ENCODE measurements around the gene SLC25A29. TPM values are rescaled to one million over a fixed set of nuclear protein-coding genes. Genes with fewer than 3 reads are reported as not detected.

SLC25A29 gene
- total and polyA plus RNA-seq, 2 of the 8 experiments (the other 6 are each of a cell fraction or from before 2014, with no cell fraction given), result 135 to 177 TPM

- POLR2A ChIA-PET (ENCODE audit: partially characterized antibody), result interaction anchor here (1.2 to 14.7 kb wide), 4 partner anchors 8 to 74 kb away, joined by 3 to 200 read pairs (median 4); partner anchors contain the start of gene SLC25A29
- H4K20me1 ChIP-seq (replicated peaks in 1 of 2; ENCODE audit: control insufficient read depth in 1 of 2, insufficient read depth in 2 of 2, low read length in 2 of 2), result peaks cover 16 to 32% of the 10 kb centered on the region in 2 experiments
- TF ChIP-seq KDM4A (IDR thresholded peaks at IDR 0.05; ENCODE audit: low read depth, low read length, severe bottlenecking), result no peak
- no peak for TF ChIP-seq ATF2 (IDR thresholded peaks at IDR 0.05; ENCODE audit: low read length)
- TF ChIP-seq RBBP5 (IDR thresholded peaks at IDR 0.05; ENCODE audit: borderline replicate concordance, low read depth, low read length), result no peak
- no peak for TF ChIP-seq POLR2A (IDR thresholded peaks at IDR 0.05; ENCODE audit: control extremely low read depth in 1 of 2, low read depth in 2 of 2, low read length in 2 of 2)
- no peak for TF ChIP-seq EZH2 (IDR thresholded peaks at IDR 0.05; ENCODE audit: low read depth, low read length, severe bottlenecking)
- no peak for TF ChIP-seq BCL11A (IDR thresholded peaks at IDR 0.05; ENCODE audit: low read depth in 2 of 2, low read length in 2 of 2)
- TF ChIP-seq SAP30 (IDR thresholded peaks at IDR 0.05; ENCODE audit: insufficient read depth, insufficient replicate concordance, low read length), result no peak
- no peak for TF ChIP-seq RAD21 (IDR thresholded peaks at IDR 0.05 in 1 of 2, conservative IDR thresholded peaks at IDR 0.05 in 1 of 2; ENCODE audit: low read depth in 2 of 2, low read length in 2 of 2)
- TF ChIP-seq ZNF274 (IDR thresholded peaks at IDR 0.05; ENCODE audit: borderline replicate concordance, extremely low read depth, low read length), result no peak
Measured at GRCh38 chr14:100298551-100299237, 7.5 kb downstream of the SLC25A29 start.

More at GRCh38 chr14:100298551-100299237, 7.5 kb downstream of the SLC25A29 start:
- Histone ChIP-seq H3K18ac (ENCODE audit: extremely low read depth, low read length) (no peak overlapping the region), H3K23me2 (ENCODE audit: low read depth, low read length) (no peaks in the 10 kb centered on the region), H4K8ac (ENCODE audit: extremely low read depth, insufficient read depth, low read length) (no peak overlapping the region), H3K4ac (replicated peaks; ENCODE audit: insufficient read length, low read depth, low read length) (no peak overlapping the region), H3K56ac (replicated peaks; ENCODE audit: insufficient read length, low read depth, low read length) (no peak overlapping the region), H3K27me3 (replicated peaks in 1 of 4; ENCODE audit: control insufficient read depth in 3 of 4, extremely low read depth in 1 of 4, insufficient read depth in 3 of 4, low read length in 3 of 4) (no peaks in the 10 kb centered on the region), H4K91ac (replicated peaks; ENCODE audit: insufficient read length, low read length) (no peak overlapping the region), H2BK20ac (ENCODE audit: low read length) (no peak overlapping the region), H2BK5ac (ENCODE audit: low read depth, low read length) (no peak overlapping the region), H3K4me3 (ENCODE audit: extremely low read depth in 1 of 4, insufficient read depth in 2 of 4, low read depth in 3 of 4, low read length in 4 of 4) (no peak overlapping the region), H3K79me1 (ENCODE audit: low read depth, low read length) (peaks cover 10% of the 10 kb centered on the region; the same call in 1 of the 2 replicates), H2BK120ac (replicated peaks; ENCODE audit: low read depth, low read length) (no peak overlapping the region), H3K4me2 (ENCODE audit: insufficient read depth in 1 of 2, low read depth in 2 of 2, low read length in 2 of 2) (no peak overlapping the region), H3K4me1 (replicated peaks in 1 of 4; ENCODE audit: control insufficient read depth in 3 of 4, insufficient read depth in 4 of 4, low read length in 3 of 4) (peaks cover 2 to 6% (median 3%) of the 10 kb centered on the region in 4 experiments; a peak in 6 of 7 replicates), H2BK15ac (ENCODE audit: low read length) (no peak overlapping the region), H3K23ac (ENCODE audit: insufficient read length) (no peak overlapping the region), H3K79me2 (ENCODE audit: control insufficient read depth in 1 of 2, insufficient read depth in 2 of 2, low read length in 2 of 2) (peaks cover 6 to 48% of the 10 kb centered on the region in 2 experiments; a peak in 3 of 4 replicates), H3K27ac (ENCODE audit: low read depth, low read length) (no peak overlapping the region), H2AK5ac (ENCODE audit: low read depth, low read length) (no peak overlapping the region), H3K14ac (ENCODE audit: insufficient read length) (no peak overlapping the region), H4K5ac (ENCODE audit: insufficient read length, low read depth, low read length) (no peak overlapping the region), H3K9ac (replicated peaks in 1 of 4; ENCODE audit: extremely low read depth in 1 of 4, low read depth in 3 of 4, low read length in 3 of 4) (peak overlapping the region in 1 of 4 experiments; percentile 8; a peak in 1 of 7 replicates), H2AFZ (ENCODE audit: low read length) (no peak overlapping the region), H2BK12ac (ENCODE audit: low read depth, low read length) (no peak overlapping the region), H3K36me3 (ENCODE audit: control insufficient read depth in 2 of 4, insufficient read depth in 4 of 4, low read length in 3 of 4) (peaks cover 2 to 30% (median 4%) of the 10 kb centered on the region in 4 experiments; a peak in 5 of 8 replicates), H3K9me3 (ENCODE audit: insufficient read depth in 2 of 2, low read depth in 1 of 2, low read length in 1 of 2) (no peaks in the 10 kb centered on the region)
- DNase-seq (ENCODE audit: low read depth in 1 of 2, low spot score in 2 of 2) (no peak), FAIRE-seq (no peak)
- CTCF ChIA-PET (ENCODE audit: partially characterized antibody), result interaction anchor here (0.5 to 2.7 kb wide), 8 partner anchors 9 to 76 kb away, joined by 3 to 14 read pairs (median 4); no protein-coding TSS in a partner anchor
- 90% methylated on average over 14 of the region's 14 CpGs; no CpG with 5 or more reads in 1 of the 2 experiments for WGBS, 2 experiments (ENCODE audit: extremely low coverage in 1 of 2, insufficient coverage in 1 of 2, insufficient read length in 1 of 2, insufficient replicate concordance in 2 of 2, low coverage in 1 of 2, low lambda C conversion rate in 2 of 2, missing lambda C conversion rate in 1 of 2)

Data from H1 (cell line).